GM12874 (cell line): ENCODE measurements around the gene TCF15.

Experiments used
- CTCF ChIP-seq: IDR thresholded peaks from 2 replicates; pipeline ENCODE4 v1.5.1; 2011; ENCODE audit warnings: low read depth, mild to moderate bottlenecking, control low read depth, low read length, moderate library complexity; ENCODE audit not compliant: insufficient read depth

The TCF15 gene

GRCh38 chr20:625360-625932 lies 15.3 kb upstream of the TCF15 start:
- TF ChIP-seq CTCF = no peak

- no peak for TF ChIP-seq CTCF
These were observed 13.6 kb upstream of the TCF15 start for GRCh38 chr20:623704-624103.

- no peak for TF ChIP-seq CTCF
These were observed 12.9 kb upstream of the TCF15 start for GRCh38 chr20:623021-623420.

GRCh38 chr20:622161-622560 lies 12.1 kb upstream of the TCF15 start:
- no peak for TF ChIP-seq CTCF

GRCh38 chr20:621125-621756 lies 11.1 kb upstream of the TCF15 start:
- TF ChIP-seq CTCF = no peak

GRCh38 chr20:620246-620645 lies 10.1 kb upstream of the TCF15 start:
- no peak for TF ChIP-seq CTCF

GRCh38 chr20:618980-619379 lies 8.9 kb upstream of the TCF15 start:
- no peak for TF ChIP-seq CTCF
